SK-N-SH (cell line): ENCODE measurements around the gene LMAN2.

Experiments
- GABPA ChIP-seq: IDR thresholded peaks from 2 replicates; pipeline ENCODE4 v1.4.0; 2012; ENCODE audit warnings: low read depth, mild to moderate bottlenecking
- SIN3A ChIP-seq: IDR thresholded peaks from 2 replicates; pipeline ENCODE4 v1.6.1; 2012; ENCODE audit warnings: low read depth, mild to moderate bottlenecking, low read length, moderate library complexity, borderline replicate concordance
- TAF1 ChIP-seq: IDR thresholded peaks from 2 replicates; pipeline ENCODE4 v1.6.1; 2012; ENCODE audit warnings: low read depth, mild to moderate bottlenecking, low read length, moderate library complexity, borderline replicate concordance
- YY1 ChIP-seq: IDR thresholded peaks from 2 replicates; pipeline ENCODE4 v1.4.0; 2012; ENCODE audit warnings: low read depth, mild to moderate bottlenecking
- TF ChIP-seq, protein P1 (sequence below): fragments of 200-600 bp; sonication (generic); IDR thresholded peaks from 2 replicates; pipeline ENCODE4 v1.6.1; 2017; ENCODE audit warnings: antibody characterized with exemption, mild to moderate bottlenecking, moderate library complexity

DNA sequence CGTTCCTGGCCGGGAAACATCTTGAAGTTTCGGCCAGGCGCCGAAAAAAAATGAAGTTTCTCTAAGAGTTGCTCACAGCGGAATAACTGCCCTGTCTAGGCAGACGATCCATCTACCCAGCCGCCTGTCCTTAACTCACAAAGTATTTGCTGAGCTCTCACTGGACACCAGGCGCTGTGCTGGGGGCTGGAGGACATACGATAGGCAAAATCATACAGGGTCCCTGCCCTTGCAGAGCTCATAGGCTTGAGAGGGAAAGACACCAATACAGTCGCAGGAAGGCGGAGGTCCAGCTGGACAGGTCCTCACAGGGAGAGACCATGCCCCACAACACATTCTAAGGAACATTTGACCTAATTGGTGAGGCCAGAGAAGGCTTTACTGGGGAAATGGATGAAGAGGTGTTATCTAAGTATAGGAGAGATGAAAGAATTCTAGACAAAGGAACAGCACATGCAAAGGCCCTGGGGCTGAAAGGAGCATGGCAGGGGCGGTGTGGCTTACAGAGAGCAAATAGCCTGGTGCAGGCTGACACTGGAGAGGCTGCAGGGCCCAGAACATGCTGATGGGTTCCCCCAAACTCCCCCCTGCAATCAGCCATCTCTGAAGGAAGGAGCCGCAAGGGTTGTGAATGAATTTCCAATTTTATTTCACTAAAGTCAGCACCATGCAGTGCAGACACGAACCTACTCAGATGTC, 37.8 kb downstream of the LMAN2 start:
- TF ChIP-seq, protein P1, sequence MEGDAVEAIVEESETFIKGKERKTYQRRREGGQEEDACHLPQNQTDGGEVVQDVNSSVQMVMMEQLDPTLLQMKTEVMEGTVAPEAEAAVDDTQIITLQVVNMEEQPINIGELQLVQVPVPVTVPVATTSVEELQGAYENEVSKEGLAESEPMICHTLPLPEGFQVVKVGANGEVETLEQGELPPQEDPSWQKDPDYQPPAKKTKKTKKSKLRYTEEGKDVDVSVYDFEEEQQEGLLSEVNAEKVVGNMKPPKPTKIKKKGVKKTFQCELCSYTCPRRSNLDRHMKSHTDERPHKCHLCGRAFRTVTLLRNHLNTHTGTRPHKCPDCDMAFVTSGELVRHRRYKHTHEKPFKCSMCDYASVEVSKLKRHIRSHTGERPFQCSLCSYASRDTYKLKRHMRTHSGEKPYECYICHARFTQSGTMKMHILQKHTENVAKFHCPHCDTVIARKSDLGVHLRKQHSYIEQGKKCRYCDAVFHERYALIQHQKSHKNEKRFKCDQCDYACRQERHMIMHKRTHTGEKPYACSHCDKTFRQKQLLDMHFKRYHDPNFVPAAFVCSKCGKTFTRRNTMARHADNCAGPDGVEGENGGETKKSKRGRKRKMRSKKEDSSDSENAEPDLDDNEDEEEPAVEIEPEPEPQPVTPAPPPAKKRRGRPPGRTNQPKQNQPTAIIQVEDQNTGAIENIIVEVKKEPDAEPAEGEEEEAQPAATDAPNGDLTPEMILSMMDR = no peak
- TF ChIP-seq YY1 = no peak
- no peak for TF ChIP-seq SIN3A
- no peak for TF ChIP-seq TAF1
- TF ChIP-seq GABPA = no peak
